Hepatocyte (in vitro differentiated cells): Measurements from ENCODE around the gene PRSS33.

Experiments used
- CTCF ChIP-seq: fragments of 200-600 bp; sonication (generic); IDR thresholded peaks from 2 replicates; pipeline ENCODE4 v1.5.1; 2016; ENCODE audit warnings: antibody characterized with exemption, mild to moderate bottlenecking; ENCODE audit not compliant: poor library complexity
- EZH2 ChIP-seq: fragments of 200-600 bp; sonication (generic); IDR thresholded peaks from 2 replicates; pipeline ENCODE4 v1.6.1; 2016; ENCODE audit warnings: antibody characterized with exemption, mild to moderate bottlenecking, borderline replicate concordance

GRCh38 chr16:2740476-2740875, 46.9 kb downstream of the PRSS33 start:
- TF ChIP-seq CTCF (no peak), EZH2 (no peak)
